OCI-LY7 (cell line): ENCODE data around the gene HLF. TPM values are rescaled to one million over a fixed set of nuclear protein-coding genes. Genes with fewer than 3 reads are reported as not detected.

Source experiments
- BruUV-seq: library from RNA; stranded (reverse); fragments of 400-500 nt; replicated peaks from 2 replicates; lab custom pipeline; 2021; lab: Mats Ljungman, UMichigan
- CTCF ChIA-PET: fragments of 300-600 bp; sonication (Branson Sonifier 250); formaldehyde crosslinking; loops from one replicate; lab custom pipeline; 2022; ENCODE audit warnings: antibody characterized with exemption; ENCODE audit not compliant: unreplicated experiment; lab: Charles Lee
- POLR2A ChIA-PET: fragments of 300-600 bp; sonication (Branson Sonifier 250); formaldehyde crosslinking; loops from one replicate; lab custom pipeline; 2022; ENCODE audit warnings: antibody characterized with exemption; lab: Charles Lee
- DNase-seq: peaks from one replicate; pipeline ENCODE4 v3.0.0-alpha.2; 2015; ENCODE audit warnings: low spot score
- H2AFZ ChIP-seq: fragments of 200-600 bp; sonication (generic), shearing (Covaris generic); 2 replicates; pipeline ENCODE4 v1.6.1; 2014; ENCODE audit warnings: mild to moderate bottlenecking, antibody characterized with exemption, low read length, moderate library complexity
- H3K27ac ChIP-seq: fragments of 200-600 bp; sonication (generic); 2 replicates; pipeline ENCODE4 v1.5.1; 2014; ENCODE audit warnings: mixed run types, low read depth, mild to moderate bottlenecking, moderate library complexity, low read length, inconsistent platforms; ENCODE audit not compliant: poor library complexity, severe bottlenecking
- H3K36me3 ChIP-seq: fragments of 200-600 bp; sonication (generic); 2 replicates; pipeline ENCODE4 v1.6.1; 2014; ENCODE audit warnings: mild to moderate bottlenecking, antibody characterized with exemption, low read length, moderate library complexity, mixed read lengths; ENCODE audit not compliant: insufficient read depth
- H3K4me1 ChIP-seq: fragments of 200-600 bp; sonication (generic); 2 replicates; pipeline ENCODE4 v1.5.1; 2014; ENCODE audit warnings: mild to moderate bottlenecking, low read length; ENCODE audit not compliant: insufficient read depth, poor library complexity, severe bottlenecking
- H3K4me2 ChIP-seq: fragments of 200-600 bp; sonication (generic); 2 replicates; pipeline ENCODE4 v1.6.1; 2014; ENCODE audit warnings: mild to moderate bottlenecking, low read length
- H3K4me3 ChIP-seq: fragments of 200-600 bp; sonication (generic); 2 replicates; pipeline ENCODE4 v1.5.1; 2014; ENCODE audit warnings: mild to moderate bottlenecking, low read depth, low read length; ENCODE audit not compliant: poor library complexity, severe bottlenecking
- H3K79me2 ChIP-seq: fragments of 200-600 bp; sonication (generic); 2 replicates; pipeline ENCODE4 v1.6.1; 2016; ENCODE audit warnings: low read depth, mild to moderate bottlenecking, low read length, moderate library complexity, mixed read lengths; ENCODE audit not compliant: insufficient read depth
- H3K9me2 ChIP-seq: fragments of 200-600 bp; sonication (generic); 2 replicates; pipeline ENCODE4 v1.6.1; 2016; ENCODE audit warnings: mild to moderate bottlenecking, low read length, mixed read lengths; ENCODE audit not compliant: insufficient read depth
- H3K9me3 ChIP-seq: fragments of 200-600 bp; sonication (generic); 2 replicates; pipeline ENCODE4 v1.6.1; 2014; ENCODE audit warnings: mild to moderate bottlenecking, mixed run types, low read length, mixed read lengths
- H4K20me1 ChIP-seq: fragments of 200-600 bp; sonication (generic); 2 replicates; pipeline ENCODE4 v1.6.1; 2014; ENCODE audit warnings: mild to moderate bottlenecking, antibody characterized with exemption, low read length, moderate library complexity, mixed read lengths; ENCODE audit not compliant: insufficient read depth
- CTCF ChIP-seq: fragments of 200-600 bp; sonication (generic); conservative IDR thresholded peaks from 2 replicates; pipeline ENCODE4 v1.5.1; 2014; ENCODE audit warnings: mild to moderate bottlenecking, antibody characterized with exemption, low read length, moderate library complexity, mixed read lengths
- EZH2phosphoT487 ChIP-seq: fragments of 200-600 bp; sonication (generic); IDR thresholded peaks from 2 replicates; pipeline ENCODE4 v1.6.1; 2018; ENCODE audit warnings: low read depth, borderline replicate concordance, mild to moderate bottlenecking, mixed run types, antibody characterized with exemption, low read length, moderate library complexity, mixed read lengths
- intact Hi-C: fragments of 100-400 bp; cut with micrococcal nuclease; formaldehyde crosslinking; loops from one replicate; pipeline ENCODE4 v1.10.0; 2022; ENCODE audit not compliant: unreplicated experiment
- total RNA-seq, 2 experiments: library from RNA; depleted of rRNA in 1 of 2; stranded (reverse); fragments of >200 nt in 1 of 2; shearing (Covaris generic) in 1 of 2; gene quantifications; 2 replicates each; pipeline ENCODE4 v1.2.3, GENCODE V29; 2014 to 2022

Gene HLF
- total RNA-seq, 2 experiments from 2014 or later = 0.13 TPM; not detected in 1

DNA sequence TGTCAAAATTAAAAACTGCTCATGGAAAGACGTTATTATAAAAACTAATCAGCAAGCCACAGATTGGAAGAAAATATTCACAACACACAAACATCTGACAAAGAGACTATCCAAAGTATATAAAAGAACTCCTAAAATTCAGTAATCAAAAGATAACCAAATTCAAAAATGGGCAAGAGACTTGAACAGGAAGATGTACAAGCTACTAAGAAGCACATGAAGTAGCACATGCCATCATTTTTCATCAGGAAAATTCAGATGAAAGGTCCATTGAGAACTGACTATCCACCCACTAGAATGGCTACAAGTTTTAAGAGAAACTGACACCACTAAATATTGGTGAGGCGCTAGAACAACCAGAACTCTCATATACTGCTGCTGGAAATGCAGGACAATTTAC lies 3.4 kb upstream of the HLF start:
- intact Hi-C loops = no loop called here
- no TSS peak for BruUV-seq
- CTCF ChIA-PET = no interaction called here
- H3K4me3 ChIP-seq = no peak overlapping the region
- DNase-seq = no peak
- no peaks in the 10 kb centered on the region for H4K20me1 ChIP-seq
- H3K4me1 ChIP-seq = no peaks in the 10 kb centered on the region
- POLR2A ChIA-PET = no interaction called here
- H3K4me2 ChIP-seq = no peak overlapping the region
- H3K9me3 ChIP-seq = no peaks in the 10 kb centered on the region
- H3K79me2 ChIP-seq = no peaks in the 10 kb centered on the region
- TF ChIP-seq CTCF (no peak), EZH2phosphoT487 (no peak)
- no peaks in the 10 kb centered on the region for H3K9me2 ChIP-seq
- H3K27ac ChIP-seq = no peak overlapping the region
- no peak overlapping the region for H2AFZ ChIP-seq
- H3K36me3 ChIP-seq = no peaks in the 10 kb centered on the region

GRCh38 chr17:55263569-55264277 lies 1.0 kb upstream of the HLF start:
- Histone ChIP-seq H3K4me1 (no peaks in the 10 kb centered on the region), H2AFZ (no peak overlapping the region), H4K20me1 (no peaks in the 10 kb centered on the region), H3K9me3 (no peaks in the 10 kb centered on the region), H3K9me2 (no peaks in the 10 kb centered on the region), H3K4me2 (no peak overlapping the region), H3K79me2 (no peaks in the 10 kb centered on the region), H3K27ac (no peak overlapping the region), H3K4me3 (no peak overlapping the region), H3K36me3 (no peaks in the 10 kb centered on the region)
- BruUV-seq = no TSS peak
- CTCF ChIA-PET = no interaction called here
- no peak for DNase-seq
- intact Hi-C loops = no loop called here
- no peak for TF ChIP-seq CTCF
- TF ChIP-seq EZH2phosphoT487 = no peak
- POLR2A ChIA-PET = interaction anchor here (0.5 to 0.7 kb wide), 2 partner anchors 183 to 509 kb away, joined by 3 to 4 read pairs; no protein-coding TSS in a partner anchor

- Histone ChIP-seq H3K4me3 (no peak overlapping the region), H4K20me1 (no peaks in the 10 kb centered on the region), H3K27ac (no peak overlapping the region), H3K36me3 (no peaks in the 10 kb centered on the region), H3K9me2 (no peaks in the 10 kb centered on the region), H3K4me2 (no peak overlapping the region), H2AFZ (no peak overlapping the region), H3K9me3 (no peaks in the 10 kb centered on the region), H3K79me2 (no peaks in the 10 kb centered on the region), H3K4me1 (no peaks in the 10 kb centered on the region)
- POLR2A ChIA-PET = interaction anchor here (0.5 to 0.7 kb wide), 2 partner anchors 183 to 508 kb away, joined by 3 to 4 read pairs; no protein-coding TSS in a partner anchor
- no TSS peak for BruUV-seq
- no peak for DNase-seq
- no peak for TF ChIP-seq CTCF
- TF ChIP-seq EZH2phosphoT487 = no peak
- CTCF ChIA-PET = no interaction called here
- intact Hi-C loops = no loop called here
These were observed 499 bp upstream of the HLF start for GRCh38 chr17:55264278-55264644.
